H1 (cell line): Measurements from ENCODE around the gene DPRX. TPM values are rescaled to one million over a fixed set of nuclear protein-coding genes. Genes with fewer than 3 reads are reported as not detected.

Source experiments
- CEBPB ChIP-seq: IDR thresholded peaks from 2 replicates; pipeline ENCODE4 v1.6.1; 2012; ENCODE audit warnings: low read depth, low read length
- CHD7 ChIP-seq: fragments of 300-600 bp; sonication (generic); IDR thresholded peaks from 2 replicates; pipeline ENCODE4 v1.7.1; 2012; ENCODE audit warnings: low read length, moderate library complexity, mild to moderate bottlenecking, inconsistent platforms; ENCODE audit not compliant: insufficient replicate concordance
- polyA plus RNA-seq, 7 experiments: library from polyadenylated mRNA; depleted of rRNA in 3 of 7; stranded (reverse) in 5 of 7; unstranded in 2 of 7; fragments of >200 nt in 5 of 7; fragments of 200-250 nt in 2 of 7; gene quantifications; 1 replicate in 5 of 7; 2 replicates in 1 of 7; 4 replicates in 1 of 7; pipeline versions ENCODE4 v1.2.1 to v1.2.3, GENCODE V29; 2011 to 2013; ENCODE audit warnings: missing spikeins in 2 of 7, mixed read lengths in 2 of 7
- total RNA-seq: library from RNA; stranded (reverse); fragmentation: NEBNext Ultra II Directional; extraction: Animal tissue kit (Norgen Biotek cat#: 25700); gene quantifications from 2 replicates; pipeline ENCODE4 v1.2.1, GENCODE V29; 2021

DPRX gene
- total and polyA plus RNA-seq, 2 of the 8 experiments (the other 6 are each of a cell fraction or from before 2014, with no cell fraction given) = not detected

GRCh38 chr19:53642381-53643099, 10.7 kb downstream of the DPRX start (continued):
- TF ChIP-seq CHD7 (no peak), CEBPB (no peak)
